ENCODE results near the gene TRA2A. TPM values are rescaled to one million over a fixed set of nuclear protein-coding genes. Genes with fewer than 3 reads are reported as not detected.

Gene TRA2A
- 23.4 TPM for polyA plus RNA-seq (2012; ENCODE audit: insufficient read length, low read depth)

DNA sequence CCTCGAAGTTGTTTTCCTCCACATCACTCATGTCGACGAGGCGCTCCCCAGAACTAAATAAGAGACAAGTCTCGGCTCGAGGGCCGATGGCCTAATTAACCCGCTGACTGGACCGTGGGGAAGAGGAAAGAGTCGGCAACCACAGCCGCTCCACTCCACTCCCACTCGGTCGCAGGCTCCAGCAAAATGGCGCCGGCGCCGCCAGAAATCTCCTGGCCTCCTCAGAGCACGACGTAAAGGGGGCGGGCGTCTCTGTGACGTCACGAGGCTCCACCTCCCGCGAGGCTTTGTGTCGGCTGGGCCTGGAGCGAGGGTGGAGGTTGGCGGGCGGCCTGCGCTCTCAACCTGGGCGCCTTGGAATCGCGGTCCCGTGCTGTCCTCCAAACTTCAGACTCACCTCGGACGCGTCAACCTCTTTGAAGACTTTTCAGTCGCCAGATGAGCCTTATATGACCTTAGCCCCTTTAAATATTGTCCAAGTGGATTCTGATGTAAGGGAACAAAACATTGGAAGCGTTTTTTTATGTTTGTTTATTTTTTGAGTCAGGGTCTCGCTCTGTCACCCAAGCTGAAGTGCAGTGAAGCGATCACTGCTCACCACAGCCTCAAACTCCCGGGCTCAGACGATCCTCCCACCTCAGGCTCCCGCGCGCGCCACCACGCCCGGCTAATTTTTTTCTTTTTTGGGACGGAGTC, at the start of gene TRA2A:
Gene TRA2A (minus strand): TSS at position 188 of the 696 bp plus-strand sequence. CDS start 157 bp downstream, at position 31.
- TF ChIP-seq SIN3A (IDR thresholded peaks at IDR 0.05; ENCODE audit: borderline replicate concordance, insufficient read depth, low read length): 0 out of 2 replicates have a peak, but pooled peaks have one; percentile 42
- TF ChIP-seq POLR2AphosphoS5 (IDR thresholded peaks at IDR 0.05; ENCODE audit: low read depth, low read length): peak; percentile 99
- TF ChIP-seq TAF1 (IDR thresholded peaks at IDR 0.05; ENCODE audit: borderline replicate concordance, insufficient read depth, low read length): peak; percentile 97
- TF ChIP-seq FOXP2 (optimal IDR thresholded peaks at IDR 0.05; ENCODE audit: borderline replicate concordance, extremely low read depth, extremely low read length, insufficient read depth): peak; percentile 91
- TF ChIP-seq REST (IDR thresholded peaks at IDR 0.05; ENCODE audit: insufficient read depth in 1 of 2, low read depth in 2 of 2, low read length in 2 of 2): peak in 1 of 2 experiments; percentile 54; a peak in 1 of 4 replicates

GRCh38 chr7:23570592-23571200, 38.9 kb upstream of the TRA2A start:
- TF ChIP-seq FOXP2 (optimal IDR thresholded peaks at IDR 0.05; ENCODE audit: borderline replicate concordance, extremely low read depth, extremely low read length, insufficient read depth) (no peak), POLR2AphosphoS5 (IDR thresholded peaks at IDR 0.05; ENCODE audit: low read depth, low read length) (no peak), TAF1 (IDR thresholded peaks at IDR 0.05; ENCODE audit: borderline replicate concordance, insufficient read depth, low read length) (no peak), SIN3A (IDR thresholded peaks at IDR 0.05; ENCODE audit: borderline replicate concordance, insufficient read depth, low read length) (no peak), REST (IDR thresholded peaks at IDR 0.05; ENCODE audit: insufficient read depth in 1 of 2, low read depth in 2 of 2, low read length in 2 of 2) (no peak)

DNA sequence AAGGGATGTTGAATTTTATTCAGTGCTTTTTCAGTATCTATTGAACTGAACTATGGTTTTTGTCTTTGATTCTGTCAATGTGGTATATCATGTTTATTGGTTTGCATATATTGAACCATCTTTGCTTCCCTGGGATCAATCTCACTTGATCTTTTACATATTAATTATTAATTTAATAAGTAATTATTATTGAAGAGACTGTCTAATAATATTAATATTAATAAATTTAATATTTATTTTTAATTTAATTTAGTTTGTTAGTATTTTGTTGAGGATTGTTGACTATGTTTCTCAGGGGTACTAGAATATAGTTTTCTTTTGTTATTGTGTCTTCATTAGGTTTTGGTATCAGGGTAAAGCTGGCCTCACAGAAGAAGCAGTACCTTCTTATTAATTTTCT, 26.5 kb upstream of the TRA2A start:
- TF ChIP-seq REST (IDR thresholded peaks at IDR 0.05; ENCODE audit: insufficient read depth in 1 of 2, low read depth in 2 of 2, low read length in 2 of 2) (no peak), SIN3A (IDR thresholded peaks at IDR 0.05; ENCODE audit: borderline replicate concordance, insufficient read depth, low read length) (no peak), POLR2AphosphoS5 (IDR thresholded peaks at IDR 0.05; ENCODE audit: low read depth, low read length) (no peak)

DNA sequence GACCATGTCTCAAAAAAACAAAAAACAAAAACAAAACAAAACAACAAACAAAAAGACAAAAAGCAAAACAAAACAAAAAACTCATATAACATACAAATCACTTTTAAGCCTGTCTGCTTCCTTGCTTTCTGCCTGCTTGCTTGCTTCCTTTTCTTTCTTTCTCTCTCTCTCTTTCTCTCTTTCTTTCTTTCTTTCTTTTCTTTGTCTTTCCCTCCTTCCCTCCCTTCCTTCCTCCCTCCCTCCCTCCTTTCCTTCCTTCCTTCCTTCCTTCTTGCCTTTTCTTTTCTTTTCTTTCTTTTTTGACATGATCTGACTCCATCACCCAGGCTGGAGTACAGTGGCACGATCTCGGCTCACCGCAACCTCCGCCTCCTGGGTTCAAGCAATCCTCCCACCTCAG, 15.9 kb upstream of the TRA2A start:
- TF ChIP-seq TAF1 (IDR thresholded peaks at IDR 0.05; ENCODE audit: borderline replicate concordance, insufficient read depth, low read length) (no peak), POLR2AphosphoS5 (IDR thresholded peaks at IDR 0.05; ENCODE audit: low read depth, low read length) (no peak), REST (IDR thresholded peaks at IDR 0.05; ENCODE audit: insufficient read depth in 1 of 2, low read depth in 2 of 2, low read length in 2 of 2) (no peak), FOXP2 (optimal IDR thresholded peaks at IDR 0.05; ENCODE audit: borderline replicate concordance, extremely low read depth, extremely low read length, insufficient read depth) (no peak), SIN3A (IDR thresholded peaks at IDR 0.05; ENCODE audit: borderline replicate concordance, insufficient read depth, low read length) (no peak)

All from PFSK-1 (cell line).